ENCODE results near the gene AMFR. TPM values are rescaled to one million over a fixed set of nuclear protein-coding genes. Genes with fewer than 3 reads are reported as not detected.

The AMFR gene
- total RNA-seq, 1 experiment from 2014 or later: 140 TPM

GRCh38 chr16:56368545-56368944 lies 56.8 kb downstream of the AMFR start:
- H3K4me1 ChIP-seq: peaks cover 4% of the 10 kb centered on the region; the same call in 1 of the 2 replicates
- peaks cover 29% of the 10 kb centered on the region for H3K36me3 ChIP-seq
- DNase-seq: no peak
- H3K27ac ChIP-seq: no peak overlapping the region
- no peaks in the 10 kb centered on the region for H3K9me3 ChIP-seq (replicated peaks)
- H3K4me3 ChIP-seq: no peak overlapping the region
- no peaks in the 10 kb centered on the region for H3K27me3 ChIP-seq

GRCh38 chr16:56367764-56368163 lies 57.6 kb downstream of the AMFR start:
- Histone ChIP-seq H3K4me3 (no peak overlapping the region), H3K27me3 (no peaks in the 10 kb centered on the region), H3K36me3 (peaks cover 33% of the 10 kb centered on the region), H3K4me1 (peaks cover 4% of the 10 kb centered on the region; the same call in 1 of the 2 replicates), H3K27ac (no peak overlapping the region), H3K9me3 (replicated peaks) (no peaks in the 10 kb centered on the region)
- DNase-seq: no peak

GRCh38 chr16:56366945-56367344 lies 58.4 kb downstream of the AMFR start:
- H3K27ac ChIP-seq: no peak overlapping the region
- peaks cover 4% of the 10 kb centered on the region; the same call in 1 of the 2 replicates for H3K4me1 ChIP-seq
- H3K9me3 ChIP-seq (replicated peaks): no peaks in the 10 kb centered on the region
- peaks cover 33% of the 10 kb centered on the region for H3K36me3 ChIP-seq
- no peaks in the 10 kb centered on the region for H3K27me3 ChIP-seq
- no peak for DNase-seq
- no peak overlapping the region for H3K4me3 ChIP-seq

DNA sequence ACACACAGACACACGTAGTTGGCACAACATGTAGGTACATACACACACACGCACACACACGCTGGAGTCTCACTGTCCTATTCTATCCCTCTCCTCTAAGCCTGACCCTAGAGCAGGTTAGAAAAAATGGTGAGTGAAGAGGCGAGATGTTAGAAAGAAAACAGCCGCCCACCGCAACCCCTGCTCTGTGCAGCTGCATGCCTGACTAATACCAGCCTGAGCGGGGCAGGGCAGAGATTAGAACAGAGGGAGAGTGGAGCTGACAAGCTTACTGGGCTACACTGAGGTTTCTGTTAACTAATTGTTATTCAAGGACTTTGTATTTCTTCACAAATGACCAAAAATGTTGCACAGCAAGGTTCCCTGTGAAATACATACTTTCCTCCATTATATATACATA lies 59.8 kb downstream of the AMFR start:
- Histone ChIP-seq H3K9me3 (replicated peaks) (no peaks in the 10 kb centered on the region), H3K4me1 (no peaks in the 10 kb centered on the region; the same call in 1 of the 2 replicates), H3K27me3 (no peaks in the 10 kb centered on the region), H3K36me3 (peaks cover 33% of the 10 kb centered on the region), H3K27ac (no peak overlapping the region), H3K4me3 (no peak overlapping the region)
- DNase-seq: no peak

- no peak overlapping the region for H3K27ac ChIP-seq
- no peaks in the 10 kb centered on the region for H3K9me3 ChIP-seq (replicated peaks)
- H3K4me3 ChIP-seq: no peak overlapping the region
- H3K4me1 ChIP-seq: no peaks in the 10 kb centered on the region
- no peak for DNase-seq
- peaks cover 33% of the 10 kb centered on the region for H3K36me3 ChIP-seq
- H3K27me3 ChIP-seq: no peaks in the 10 kb centered on the region
Observed at GRCh38 chr16:56364865-56365264, 60.5 kb downstream of the AMFR start.

GRCh38 chr16:56363781-56364565 lies 61.4 kb downstream of the AMFR start:
- peaks cover 28% of the 10 kb centered on the region for H3K36me3 ChIP-seq
- H3K4me1 ChIP-seq: no peaks in the 10 kb centered on the region
- H3K4me3 ChIP-seq: no peak overlapping the region
- no peak overlapping the region for H3K27ac ChIP-seq
- DNase-seq: no peak
- H3K27me3 ChIP-seq: no peaks in the 10 kb centered on the region
- H3K9me3 ChIP-seq (replicated peaks): no peaks in the 10 kb centered on the region

- no peak for DNase-seq
- no peaks in the 10 kb centered on the region for H3K27me3 ChIP-seq
- no peak overlapping the region for H3K4me3 ChIP-seq
- peaks cover 21% of the 10 kb centered on the region for H3K36me3 ChIP-seq
- no peaks in the 10 kb centered on the region for H3K4me1 ChIP-seq
- no peaks in the 10 kb centered on the region for H3K9me3 ChIP-seq (replicated peaks)
- no peak overlapping the region for H3K27ac ChIP-seq
Observed at GRCh38 chr16:56363181-56363716, 62.1 kb downstream of the AMFR start.

DNA sequence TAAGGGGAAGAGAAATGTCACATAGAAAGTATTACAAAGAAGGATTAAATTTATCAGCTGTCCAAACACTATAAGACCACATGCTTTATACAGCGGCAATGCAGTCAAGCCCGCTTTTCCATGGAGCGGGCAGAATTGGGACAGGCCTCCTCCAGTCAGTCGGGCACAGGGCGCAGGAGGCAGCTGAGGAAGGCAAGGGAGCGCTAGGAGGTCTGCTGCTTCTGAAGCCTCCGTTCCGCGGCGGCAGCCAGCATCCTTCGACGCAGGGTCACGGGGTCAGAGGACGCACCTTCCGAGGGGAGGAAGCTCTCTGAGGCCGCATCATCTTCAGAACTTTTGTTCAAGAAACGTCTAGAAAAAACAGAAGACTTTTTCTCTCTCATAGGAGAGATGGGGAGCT lies 62.6 kb downstream of the AMFR start:
- H3K36me3 ChIP-seq: peaks cover 19% of the 10 kb centered on the region; the same call in 1 of the 2 replicates

DNA sequence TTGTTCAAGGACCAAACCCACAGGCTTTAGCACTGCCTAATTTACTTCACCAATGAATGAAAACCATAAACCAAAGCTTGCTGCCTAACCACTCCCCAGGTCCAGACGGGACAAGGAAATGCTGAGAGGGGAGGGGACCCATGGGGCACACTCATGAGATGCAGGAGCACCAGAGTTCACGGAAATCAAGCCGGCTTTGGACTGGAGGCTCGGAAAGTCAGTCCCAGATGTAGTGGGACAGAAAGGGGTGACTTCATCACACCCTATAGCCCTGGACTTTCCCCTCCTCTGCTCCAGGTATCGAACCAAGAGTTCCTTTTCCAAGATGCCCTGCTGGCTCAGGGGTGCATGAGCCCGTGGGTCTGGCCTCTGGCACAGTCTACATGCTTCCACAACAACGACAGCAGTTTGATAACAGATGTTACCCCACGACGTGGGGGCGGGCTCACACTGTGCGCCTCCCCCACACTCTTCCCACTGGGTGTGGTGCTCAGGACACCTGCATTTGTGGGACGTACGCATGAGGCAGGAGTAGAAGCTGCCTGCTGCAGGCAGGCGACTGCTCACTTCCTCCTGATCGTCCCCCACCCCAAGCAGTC lies 63.2 kb downstream of the AMFR start:
- Histone ChIP-seq H3K36me3 (peaks cover 17% of the 10 kb centered on the region; the same call in 1 of the 2 replicates), H3K27me3 (no peaks in the 10 kb centered on the region), H3K4me3 (no peak overlapping the region), H3K9me3 (replicated peaks) (no peaks in the 10 kb centered on the region), H3K4me1 (peaks cover 3% of the 10 kb centered on the region; the same call in 1 of the 2 replicates), H3K27ac (no peak overlapping the region)
- DNase-seq: no peak

More for the DNA sequence above, 62.6 kb downstream of the AMFR start:
- no peaks in the 10 kb centered on the region for H3K9me3 ChIP-seq (replicated peaks)
- no peaks in the 10 kb centered on the region for H3K27me3 ChIP-seq
- no peak overlapping the region for H3K4me3 ChIP-seq
- H3K4me1 ChIP-seq: no peaks in the 10 kb centered on the region; the same call in 1 of the 2 replicates
- H3K27ac ChIP-seq: no peak overlapping the region
- no peak for DNase-seq

DNA sequence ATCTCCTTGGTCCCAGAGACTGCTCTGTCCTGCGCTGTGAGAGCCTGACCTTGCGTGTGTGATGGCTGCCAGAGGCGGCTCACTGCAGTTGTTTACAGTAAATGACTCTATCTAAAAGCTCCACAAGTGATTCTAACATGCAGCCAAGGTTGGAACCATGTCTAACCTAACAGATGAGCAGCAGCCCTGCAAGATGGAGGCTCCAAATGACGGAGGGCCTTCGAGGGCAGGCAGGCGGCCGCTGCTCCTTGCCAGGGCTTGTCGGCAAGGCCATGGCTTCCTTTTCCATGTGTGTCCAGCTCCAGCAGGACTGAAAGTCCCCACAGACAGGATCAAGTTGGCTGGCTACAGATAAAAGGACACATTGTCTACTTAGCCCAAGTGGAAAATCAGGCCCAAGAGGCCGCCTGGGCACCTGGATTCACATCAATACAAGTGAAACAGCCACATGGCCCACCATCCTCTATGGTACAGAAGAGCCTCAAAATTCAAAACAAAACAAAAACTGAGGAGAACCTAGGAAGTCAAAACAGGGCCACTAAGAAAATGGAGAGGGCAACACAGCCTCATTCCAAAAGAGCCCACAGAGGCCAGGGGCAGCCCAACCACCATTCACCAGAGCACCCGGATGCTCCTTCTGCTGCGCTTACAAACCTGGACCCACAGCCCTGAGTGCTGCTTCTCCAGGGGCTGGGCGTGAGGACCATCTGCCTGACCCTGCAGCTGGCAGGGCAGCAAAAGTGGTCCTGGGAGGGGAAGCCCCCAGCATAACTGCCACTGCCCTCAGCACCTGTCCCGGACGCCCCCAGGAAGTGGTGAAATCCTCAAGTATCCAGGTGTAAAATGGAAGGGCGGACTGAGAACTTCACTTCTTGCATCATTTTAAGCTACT lies 65.0 kb downstream of the AMFR start:
- H3K36me3 ChIP-seq: peaks cover 14% of the 10 kb centered on the region; the same call in 1 of the 2 replicates
- H3K27me3 ChIP-seq: no peaks in the 10 kb centered on the region
- H3K27ac ChIP-seq: no peak overlapping the region
- DNase-seq: no peak
- no peak overlapping the region for H3K4me3 ChIP-seq
- peaks cover 3% of the 10 kb centered on the region; the same call in 1 of the 2 replicates for H3K4me1 ChIP-seq
- H3K9me3 ChIP-seq (replicated peaks): no peaks in the 10 kb centered on the region

GRCh38 chr16:56357765-56358322 lies 67.5 kb downstream of the AMFR start:
- DNase-seq: peak in 1 of 2 experiments; percentile 23
- no peaks in the 10 kb centered on the region for H3K9me3 ChIP-seq (replicated peaks)
- H3K27me3 ChIP-seq: no peaks in the 10 kb centered on the region
- H3K36me3 ChIP-seq: 0 out of 2 replicates have a peak, but pooled peaks cover under 1% of the 10 kb centered on the region
- H3K4me3 ChIP-seq: peak overlapping the region; percentile 58; the same call in 1 of the 2 replicates
- no peak overlapping the region; the same call in 1 of the 2 replicates for H3K27ac ChIP-seq
- H3K4me1 ChIP-seq: peaks cover 3% of the 10 kb centered on the region; the same call in 1 of the 2 replicates

DNA sequence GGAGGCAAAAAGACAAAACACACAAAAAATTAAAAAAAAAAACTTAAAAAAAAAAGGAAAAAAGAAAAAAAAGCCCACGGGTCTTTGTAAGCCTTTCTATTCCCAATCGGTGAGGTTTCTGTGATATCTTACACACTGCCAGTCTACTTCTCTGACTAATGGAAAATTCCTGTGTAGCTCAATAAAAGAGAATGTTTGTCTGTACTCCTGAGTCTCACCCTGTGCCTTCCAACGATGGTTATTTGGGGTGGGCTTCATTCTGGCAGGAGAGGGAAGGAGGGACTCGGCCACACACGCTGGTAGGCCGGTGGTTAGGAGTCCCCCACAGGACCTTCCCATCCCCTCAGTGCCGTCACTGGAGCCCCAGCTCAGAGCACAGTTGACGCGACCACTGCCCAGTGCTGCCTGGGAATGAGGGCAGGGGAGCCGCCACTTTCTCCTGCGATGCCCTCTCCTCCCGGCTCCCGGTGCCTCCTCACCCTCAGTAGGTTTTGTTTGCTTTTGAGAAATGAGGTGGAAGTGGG lies 68.0 kb downstream of the AMFR start:
- DNase-seq: peak; percentile 36 to 45
- no peaks in the 10 kb centered on the region for H3K27me3 ChIP-seq
- peak overlapping the region; percentile 59 for H3K27ac ChIP-seq

GRCh38 chr16:56356276-56357240 lies 68.8 kb downstream of the AMFR start:
- peak; percentile 89 to 93 for DNase-seq
- Histone ChIP-seq H3K36me3 (no peaks in the 10 kb centered on the region), H3K9me3 (replicated peaks) (no peaks in the 10 kb centered on the region), H3K4me3 (peak overlapping the region; percentile 58), H3K27me3 (no peaks in the 10 kb centered on the region), H3K4me1 (peaks cover 3% of the 10 kb centered on the region; the same call in 1 of the 2 replicates), H3K27ac (peak overlapping the region; percentile 59)

More for the DNA sequence above, 68.0 kb downstream of the AMFR start:
- H3K36me3 ChIP-seq: no peaks in the 10 kb centered on the region
- no peaks in the 10 kb centered on the region for H3K9me3 ChIP-seq (replicated peaks)
- H3K4me3 ChIP-seq: peak overlapping the region; percentile 58
- H3K4me1 ChIP-seq: peaks cover 3% of the 10 kb centered on the region; the same call in 1 of the 2 replicates
